ENCODE results near the gene BATF3. TPM values are rescaled to one million over a fixed set of nuclear protein-coding genes. Genes with fewer than 3 reads are reported as not detected.

The BATF3 gene
- total RNA-seq, 1 experiment from 2014 or later: 2.1 TPM

DNA sequence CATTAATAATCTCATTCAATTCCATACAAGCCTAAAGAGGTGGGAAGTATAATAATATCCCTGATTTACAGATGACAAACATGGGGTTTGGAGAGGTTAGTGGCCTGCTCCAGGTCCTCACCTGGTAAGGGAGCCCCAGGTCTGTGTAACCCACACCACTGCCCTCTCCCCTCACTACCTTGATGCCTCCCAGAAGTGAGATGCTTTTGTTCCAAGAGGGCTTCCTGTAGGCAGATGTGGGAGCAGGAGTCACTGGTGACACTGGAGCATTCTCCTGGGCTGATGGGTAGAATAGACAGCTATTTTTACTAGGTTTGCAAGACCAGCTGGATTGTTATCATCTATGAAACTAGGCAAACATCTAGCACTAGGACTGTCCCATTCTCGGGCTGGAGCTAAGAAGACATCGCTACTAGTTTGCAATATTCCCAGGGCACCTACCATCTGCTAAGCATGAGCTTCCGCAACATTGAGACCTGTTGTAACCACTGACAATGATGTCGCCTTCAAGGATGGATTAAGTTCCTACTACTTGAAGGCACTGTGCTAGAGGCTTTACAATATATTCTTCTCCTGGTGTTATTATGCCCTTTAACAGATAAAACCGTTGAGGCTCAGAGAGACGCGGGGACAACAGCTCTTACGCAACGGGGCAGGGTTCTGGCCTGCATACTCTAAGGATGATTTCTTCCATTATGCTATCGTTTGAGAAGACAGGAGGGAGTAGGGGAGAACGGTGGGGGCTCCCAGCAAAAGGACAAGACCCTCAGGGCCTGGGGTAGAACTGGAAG, 35.0 kb downstream of the BATF3 start:
- Histone ChIP-seq H2AK5ac (ENCODE audit: insufficient read length, low read length) (no peak overlapping the region), H2BK12ac (ENCODE audit: insufficient read length, low read depth, low read length) (no peak overlapping the region), H2AFZ (ENCODE audit: low read length) (no peak overlapping the region), H3K4me2 (ENCODE audit: insufficient read depth, insufficient read length, low read length) (no peak overlapping the region), H4K5ac (ENCODE audit: insufficient read length, low read depth, low read length) (no peak overlapping the region), H3K4me1 (ENCODE audit: insufficient read depth, low read length) (no peaks in the 10 kb centered on the region; the same call in 1 of the 2 replicates), H3K9ac (ENCODE audit: extremely low read depth, insufficient read length, low read length) (no peak overlapping the region), H3K79me2 (ENCODE audit: insufficient read depth, low read length) (no peaks in the 10 kb centered on the region), H3K27me3 (ENCODE audit: insufficient read depth, low read length) (no peaks in the 10 kb centered on the region; the same call in 1 of the 2 replicates), H4K20me1 (ENCODE audit: control insufficient read depth, insufficient read depth, insufficient read length) (no peaks in the 10 kb centered on the region), H3K14ac (ENCODE audit: insufficient read depth, low read length) (no peak overlapping the region), H3K27ac (ENCODE audit: insufficient read length, low read depth, low read length) (no peak overlapping the region), H2BK20ac (ENCODE audit: low read depth, low read length, poor library complexity, severe bottlenecking) (no peak overlapping the region), H3K79me1 (ENCODE audit: insufficient read depth, low read depth, low read length, poor library complexity, severe bottlenecking) (no peaks in the 10 kb centered on the region), H3K4ac (ENCODE audit: low read depth, low read length) (no peak overlapping the region), H3K18ac (ENCODE audit: insufficient read length, low read depth, low read length) (no peak overlapping the region), H3K23me2 (ENCODE audit: insufficient read length, low read depth, low read length, poor library complexity, severe bottlenecking) (no peaks in the 10 kb centered on the region), H4K8ac (replicated peaks; ENCODE audit: insufficient read length, low read depth, low read length) (no peak overlapping the region), H3T11ph (ENCODE audit: low read length) (no peak overlapping the region), H4K91ac (ENCODE audit: insufficient read length, low read depth, low read length) (no peak overlapping the region), H2BK15ac (ENCODE audit: low read depth, low read length) (no peak overlapping the region), H3K56ac (ENCODE audit: insufficient read length, low read depth, low read length) (no peak overlapping the region), H3K9me3 (ENCODE audit: control insufficient read depth, low read depth, low read length) (no peaks in the 10 kb centered on the region), H3K23ac (ENCODE audit: insufficient read length, low read depth, low read length) (no peak overlapping the region), H2BK120ac (ENCODE audit: low read depth, low read length, poor library complexity, severe bottlenecking) (no peak overlapping the region), H2BK5ac (ENCODE audit: insufficient read length, low read length) (no peak overlapping the region)
- H3K4me1 Mint-ChIP-seq: peaks cover 14 to 17% of the 10 kb centered on the region in 2 experiments
- no peak overlapping the region; a peak in 1 of 7 replicates for H3K27ac Mint-ChIP-seq
- H3K4me3 Mint-ChIP-seq: peak overlapping the region in 1 of 2 experiments; percentile 59; a peak in 2 of 5 replicates
- peak; percentile 3 for DNase-seq
- peaks cover 0 to 6% (median 0%) of the 10 kb centered on the region in 3 experiments; a peak in 2 of 7 replicates for H3K36me3 Mint-ChIP-seq (ENCODE audit: insufficient read depth in 1 of 3, low read depth in 3 of 3)
- TF ChIP-seq, protein P1, sequence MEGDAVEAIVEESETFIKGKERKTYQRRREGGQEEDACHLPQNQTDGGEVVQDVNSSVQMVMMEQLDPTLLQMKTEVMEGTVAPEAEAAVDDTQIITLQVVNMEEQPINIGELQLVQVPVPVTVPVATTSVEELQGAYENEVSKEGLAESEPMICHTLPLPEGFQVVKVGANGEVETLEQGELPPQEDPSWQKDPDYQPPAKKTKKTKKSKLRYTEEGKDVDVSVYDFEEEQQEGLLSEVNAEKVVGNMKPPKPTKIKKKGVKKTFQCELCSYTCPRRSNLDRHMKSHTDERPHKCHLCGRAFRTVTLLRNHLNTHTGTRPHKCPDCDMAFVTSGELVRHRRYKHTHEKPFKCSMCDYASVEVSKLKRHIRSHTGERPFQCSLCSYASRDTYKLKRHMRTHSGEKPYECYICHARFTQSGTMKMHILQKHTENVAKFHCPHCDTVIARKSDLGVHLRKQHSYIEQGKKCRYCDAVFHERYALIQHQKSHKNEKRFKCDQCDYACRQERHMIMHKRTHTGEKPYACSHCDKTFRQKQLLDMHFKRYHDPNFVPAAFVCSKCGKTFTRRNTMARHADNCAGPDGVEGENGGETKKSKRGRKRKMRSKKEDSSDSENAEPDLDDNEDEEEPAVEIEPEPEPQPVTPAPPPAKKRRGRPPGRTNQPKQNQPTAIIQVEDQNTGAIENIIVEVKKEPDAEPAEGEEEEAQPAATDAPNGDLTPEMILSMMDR (conservative IDR thresholded peaks at IDR 0.05): no peak
- WGBS (ENCODE audit: extremely low coverage, insufficient read length, low lambda C conversion rate): no CpG with 5 or more reads among the region's 11 CpGs
- H3K27me3 Mint-ChIP-seq (ENCODE audit: low read depth): peaks cover 43% of the 10 kb centered on the region
- H3K9me3 Mint-ChIP-seq: peaks cover 0 to 5% of the 10 kb centered on the region in 2 experiments; a peak in 2 of 5 replicates
